SU-DHL-6 (cell line): ENCODE results near the gene SLC35F1.

ENCODE experiments used
- CTCF ChIP-seq: fragments of 200-600 bp; sonication (generic); IDR thresholded peaks from one replicate; pipeline ENCODE4 v1.5.1; 2017; ENCODE audit warnings: antibody characterized with exemption, mild to moderate bottlenecking, low read length, moderate library complexity; ENCODE audit not compliant: insufficient read depth, poor library complexity, severe bottlenecking
- EZH2phosphoT487 ChIP-seq: fragments of 200-600 bp; sonication (generic), shearing (Covaris generic); conservative IDR thresholded peaks from 2 replicates; pipeline ENCODE4 v1.6.1; 2018; ENCODE audit warnings: mild to moderate bottlenecking, antibody characterized with exemption, low read length, moderate library complexity, mixed read lengths

GRCh38 chr6:118207947-118208346 lies 300.9 kb downstream of the SLC35F1 start:
- TF ChIP-seq CTCF (no peak), EZH2phosphoT487 (no peak)
